ENCODE data around the gene CTTNBP2. TPM values are rescaled to one million over a fixed set of nuclear protein-coding genes. Genes with fewer than 3 reads are reported as not detected.

CTTNBP2 gene
- total RNA-seq, 1 experiment from 2014 or later, result 17.6 TPM

- Histone ChIP-seq H3K4ac (ENCODE audit: low read depth, low read length) (no peak overlapping the region), H2BK120ac (ENCODE audit: low read depth, low read length, poor library complexity, severe bottlenecking) (no peak overlapping the region), H2BK5ac (ENCODE audit: insufficient read length, low read length) (no peak overlapping the region), H4K5ac (ENCODE audit: insufficient read length, low read depth, low read length) (no peak overlapping the region), H2AK5ac (ENCODE audit: insufficient read length, low read length) (no peak overlapping the region), H3K27ac (ENCODE audit: insufficient read length, low read depth, low read length) (no peak overlapping the region), H3K23ac (ENCODE audit: insufficient read length, low read depth, low read length) (no peak overlapping the region), H3K18ac (ENCODE audit: insufficient read length, low read depth, low read length) (no peak overlapping the region), H3K4me1 (ENCODE audit: insufficient read depth, low read length) (peaks cover 2% of the 10 kb centered on the region; the same call in 1 of the 2 replicates), H3K4me2 (ENCODE audit: insufficient read depth, insufficient read length, low read length) (no peak overlapping the region), H3T11ph (ENCODE audit: low read length) (no peak overlapping the region), H4K8ac (replicated peaks; ENCODE audit: insufficient read length, low read depth, low read length) (no peak overlapping the region), H3K14ac (ENCODE audit: insufficient read depth, low read length) (no peak overlapping the region), H3K56ac (ENCODE audit: insufficient read length, low read depth, low read length) (no peak overlapping the region), H2BK12ac (ENCODE audit: insufficient read length, low read depth, low read length) (no peak overlapping the region), H3K79me2 (ENCODE audit: insufficient read depth, low read length) (no peaks in the 10 kb centered on the region), H2BK20ac (ENCODE audit: low read depth, low read length, poor library complexity, severe bottlenecking) (no peak overlapping the region), H2BK15ac (ENCODE audit: low read depth, low read length) (no peak overlapping the region), H3K9me3 (ENCODE audit: control insufficient read depth, low read depth, low read length) (no peaks in the 10 kb centered on the region), H3K9ac (ENCODE audit: extremely low read depth, insufficient read length, low read length) (no peak overlapping the region), H3K23me2 (ENCODE audit: insufficient read length, low read depth, low read length, poor library complexity, severe bottlenecking) (no peaks in the 10 kb centered on the region), H4K91ac (ENCODE audit: insufficient read length, low read depth, low read length) (no peak overlapping the region), H4K20me1 (ENCODE audit: control insufficient read depth, insufficient read depth, insufficient read length) (no peaks in the 10 kb centered on the region), H3K27me3 (ENCODE audit: insufficient read depth, low read length) (peaks cover 2% of the 10 kb centered on the region; the same call in 1 of the 2 replicates), H2AFZ (ENCODE audit: low read length) (no peak overlapping the region), H3K79me1 (ENCODE audit: insufficient read depth, low read depth, low read length, poor library complexity, severe bottlenecking) (no peaks in the 10 kb centered on the region)
- Mint-ChIP-seq H3K4me1 (peaks cover 13 to 26% of the 10 kb centered on the region in 2 experiments), H3K27ac (peak overlapping the region in 2 of 3 experiments; percentile 1 to 32; a peak in 3 of 7 replicates), H3K9me3 (no peaks in the 10 kb centered on the region), H3K36me3 (ENCODE audit: insufficient read depth in 1 of 3, low read depth in 3 of 3) (peaks cover 0 to 6% (median 2%) of the 10 kb centered on the region in 3 experiments; a peak in 4 of 7 replicates), H3K4me3 (no peak overlapping the region), H3K27me3 (ENCODE audit: low read depth) (no peaks in the 10 kb centered on the region)
- TF ChIP-seq, protein P1, sequence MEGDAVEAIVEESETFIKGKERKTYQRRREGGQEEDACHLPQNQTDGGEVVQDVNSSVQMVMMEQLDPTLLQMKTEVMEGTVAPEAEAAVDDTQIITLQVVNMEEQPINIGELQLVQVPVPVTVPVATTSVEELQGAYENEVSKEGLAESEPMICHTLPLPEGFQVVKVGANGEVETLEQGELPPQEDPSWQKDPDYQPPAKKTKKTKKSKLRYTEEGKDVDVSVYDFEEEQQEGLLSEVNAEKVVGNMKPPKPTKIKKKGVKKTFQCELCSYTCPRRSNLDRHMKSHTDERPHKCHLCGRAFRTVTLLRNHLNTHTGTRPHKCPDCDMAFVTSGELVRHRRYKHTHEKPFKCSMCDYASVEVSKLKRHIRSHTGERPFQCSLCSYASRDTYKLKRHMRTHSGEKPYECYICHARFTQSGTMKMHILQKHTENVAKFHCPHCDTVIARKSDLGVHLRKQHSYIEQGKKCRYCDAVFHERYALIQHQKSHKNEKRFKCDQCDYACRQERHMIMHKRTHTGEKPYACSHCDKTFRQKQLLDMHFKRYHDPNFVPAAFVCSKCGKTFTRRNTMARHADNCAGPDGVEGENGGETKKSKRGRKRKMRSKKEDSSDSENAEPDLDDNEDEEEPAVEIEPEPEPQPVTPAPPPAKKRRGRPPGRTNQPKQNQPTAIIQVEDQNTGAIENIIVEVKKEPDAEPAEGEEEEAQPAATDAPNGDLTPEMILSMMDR (conservative IDR thresholded peaks at IDR 0.05), result no peak
- DNase-seq, result no peak
- no CpG with 5 or more reads among the region's 2 CpGs for WGBS (ENCODE audit: extremely low coverage, insufficient read length, low lambda C conversion rate)
These were observed 53.7 kb downstream of the CTTNBP2 start for GRCh38 chr7:117819558-117819957.
